ENCODE measurements around the gene LAMB4. TPM values are rescaled to one million over a fixed set of nuclear protein-coding genes. Genes with fewer than 3 reads are reported as not detected.

Gene LAMB4
- total RNA-seq, 4 donors from 2014 or later, result 0.15 to 8.1 (median 1.7) TPM

DNA sequence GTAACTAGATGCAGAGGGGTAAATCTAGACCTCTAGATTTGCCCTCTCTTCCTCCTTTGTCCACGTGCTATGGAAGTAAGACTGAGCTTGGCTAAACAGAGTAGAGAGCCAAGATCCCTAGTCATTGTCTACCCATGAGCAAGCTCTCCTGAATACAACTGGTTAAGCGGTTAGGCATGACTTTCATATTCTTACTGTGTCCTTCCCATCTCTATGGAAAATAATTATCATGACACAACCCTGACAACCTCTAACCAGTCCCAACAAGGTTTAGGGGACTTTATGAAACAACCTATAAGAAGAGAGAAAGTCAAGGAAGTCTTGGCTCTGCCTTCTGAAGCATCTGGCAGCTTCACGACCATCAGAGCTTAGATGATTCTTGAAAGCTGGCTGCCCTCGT lies 7.8 kb upstream of the LAMB4 start:
- no peak overlapping the region for H3K4me3 ChIP-seq (replicated peaks in 1 of 3)
- H3K27me3 ChIP-seq, result no peaks in the 10 kb centered on the region
- no peak for TF ChIP-seq CTCF (IDR thresholded peaks at IDR 0.05)
- no peak for TF ChIP-seq POLR2A (IDR thresholded peaks at IDR 0.05)
- H3K36me3 ChIP-seq, result no peaks in the 10 kb centered on the region
- intact Hi-C loops (cut with DNase I), result no loop called here
- WGBS, 2 donors, result 82 to 90% methylated on average over 4 of the region's 4 CpGs
- H3K27ac ChIP-seq, result no peak overlapping the region
- no peaks in the 10 kb centered on the region for H3K4me1 ChIP-seq
- no peaks in the 10 kb centered on the region for H3K9me3 ChIP-seq
- DNase-seq, result no peak

- Histone ChIP-seq H3K4me3 (replicated peaks in 1 of 3) (no peak overlapping the region), H3K27me3 (no peaks in the 10 kb centered on the region), H3K27ac (no peak overlapping the region), H3K9me3 (no peaks in the 10 kb centered on the region), H3K36me3 (no peaks in the 10 kb centered on the region), H3K4me1 (no peaks in the 10 kb centered on the region)
- TF ChIP-seq POLR2A (IDR thresholded peaks at IDR 0.05), result no peak
- no peak for TF ChIP-seq CTCF (IDR thresholded peaks at IDR 0.05)
- intact Hi-C loops (cut with DNase I), result no loop called here
- 97 to 98% methylated on average over 3 of the region's 3 CpGs for WGBS, 2 donors
- DNase-seq, result no peak
These were observed 6.9 kb upstream of the LAMB4 start for GRCh38 chr7:108137040-108137439.

DNA sequence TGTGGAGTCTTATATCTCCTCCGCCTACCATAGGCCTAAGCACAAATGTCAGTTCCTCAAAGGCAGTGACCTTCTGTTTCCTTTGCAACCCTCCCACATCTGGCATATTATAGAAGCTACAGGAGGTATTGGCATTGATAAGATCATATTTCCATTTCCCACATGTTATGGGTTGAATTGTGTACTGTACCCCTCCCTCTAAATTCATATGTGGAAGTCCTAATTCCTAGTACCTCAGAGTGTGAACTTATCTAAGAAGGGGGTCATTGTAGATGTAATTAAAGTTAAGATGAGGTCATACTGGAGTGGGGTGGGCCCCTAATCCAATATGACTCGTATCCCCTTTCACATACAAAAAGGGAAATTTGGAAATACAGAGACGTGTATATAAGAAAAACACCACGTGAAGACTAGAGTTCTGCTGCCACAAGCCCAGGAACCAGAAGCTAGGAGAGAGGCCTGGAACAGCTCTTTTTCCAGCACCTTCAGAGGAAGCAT lies 6.1 kb upstream of the LAMB4 start:
- Histone ChIP-seq H3K4me3 (replicated peaks in 1 of 3) (no peak overlapping the region), H3K27ac (no peak overlapping the region)
- 87 to 91% methylated on average over 4 of the region's 4 CpGs for WGBS, 2 donors

DNA sequence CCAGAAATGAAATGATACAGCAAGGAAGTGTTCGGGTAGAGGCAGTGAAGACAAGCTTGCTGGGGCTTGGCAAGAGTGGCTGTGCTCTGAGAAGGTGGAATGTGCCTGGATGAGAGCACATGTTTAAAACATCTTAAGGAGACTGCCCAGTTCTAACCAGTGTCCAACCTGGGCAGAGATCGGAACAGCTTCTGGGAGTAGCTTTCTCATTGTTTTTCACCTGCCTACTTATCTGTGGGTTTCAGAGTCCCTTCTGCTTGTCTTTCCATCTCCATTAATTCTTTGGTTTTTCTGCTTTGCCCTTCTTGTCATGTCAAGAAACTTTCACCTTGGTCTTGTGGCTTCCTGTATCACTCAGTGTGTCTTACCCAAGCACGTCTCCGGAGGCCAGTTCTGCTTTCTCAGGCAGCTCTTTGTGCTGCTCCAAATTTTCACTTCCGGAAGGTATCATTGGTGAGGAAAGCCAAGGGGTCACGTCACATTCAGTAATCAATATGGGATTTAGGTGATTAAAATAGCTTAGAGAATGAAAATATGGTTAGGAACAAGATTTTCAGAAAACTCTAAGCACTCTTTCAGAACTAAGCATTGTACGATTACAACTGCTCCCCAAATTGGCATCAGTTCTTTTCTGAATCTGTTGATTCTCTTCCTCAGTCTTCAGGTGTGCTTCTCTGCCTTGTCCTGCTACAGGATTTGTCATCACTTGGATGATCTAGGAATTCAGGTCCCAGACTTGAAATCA lies 5.5 kb upstream of the LAMB4 start:
- intact Hi-C loops (cut with DNase I), result no loop called here
- Histone ChIP-seq H3K27me3 (no peaks in the 10 kb centered on the region), H3K4me3 (replicated peaks in 1 of 3) (no peak overlapping the region), H3K27ac (no peak overlapping the region), H3K36me3 (no peaks in the 10 kb centered on the region), H3K4me1 (no peaks in the 10 kb centered on the region), H3K9me3 (no peaks in the 10 kb centered on the region)
- DNase-seq, result no peak
- TF ChIP-seq POLR2A (IDR thresholded peaks at IDR 0.05) (no peak), CTCF (IDR thresholded peaks at IDR 0.05) (no peak)
- 92 to 93% methylated on average over 7 of the region's 7 CpGs for WGBS, 2 donors

More for the DNA sequence above, 6.1 kb upstream of the LAMB4 start:
- Histone ChIP-seq H3K4me1 (no peaks in the 10 kb centered on the region), H3K9me3 (no peaks in the 10 kb centered on the region), H3K27me3 (no peaks in the 10 kb centered on the region), H3K36me3 (no peaks in the 10 kb centered on the region)
- DNase-seq, result no peak
- TF ChIP-seq POLR2A (IDR thresholded peaks at IDR 0.05) (no peak), CTCF (IDR thresholded peaks at IDR 0.05) (no peak)
- intact Hi-C loops (cut with DNase I), result no loop called here

DNA sequence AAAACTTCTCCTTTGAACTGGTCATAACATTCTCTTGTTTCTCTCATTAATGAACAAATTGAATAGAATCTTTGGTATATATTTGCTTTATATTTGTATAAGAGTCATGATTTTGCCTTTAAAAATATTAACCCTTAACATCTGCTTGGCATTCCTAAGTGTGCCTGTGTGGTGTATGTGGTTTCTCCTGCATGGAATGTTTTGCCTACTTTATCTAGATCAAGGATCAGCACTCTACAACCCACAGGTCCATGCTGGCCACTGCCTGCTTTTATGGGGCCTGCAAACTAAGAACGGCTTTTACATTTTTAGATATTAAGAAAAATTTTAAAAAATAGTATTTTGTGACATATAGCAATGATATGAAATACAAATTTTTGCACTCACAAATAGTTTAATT lies 4.3 kb upstream of the LAMB4 start:
- WGBS, 2 donors, result 83 to 89% methylated on average over 1 of the region's 1 CpG
- DNase-seq, result no peak
- Histone ChIP-seq H3K27ac (no peak overlapping the region), H3K4me3 (replicated peaks in 1 of 3) (no peak overlapping the region), H3K9me3 (no peaks in the 10 kb centered on the region), H3K36me3 (no peaks in the 10 kb centered on the region), H3K27me3 (no peaks in the 10 kb centered on the region), H3K4me1 (no peaks in the 10 kb centered on the region)
- TF ChIP-seq CTCF (IDR thresholded peaks at IDR 0.05), result no peak
- intact Hi-C loops (cut with DNase I), result no loop called here
